Measurements from ENCODE around the gene AIF1L.
"Not testable (repeated sequence)": the region's sequence is repeated elsewhere in the genome, so short reads cannot be mapped to it uniquely, and the experiment has no call there.

Gene AIF1L

DNA sequence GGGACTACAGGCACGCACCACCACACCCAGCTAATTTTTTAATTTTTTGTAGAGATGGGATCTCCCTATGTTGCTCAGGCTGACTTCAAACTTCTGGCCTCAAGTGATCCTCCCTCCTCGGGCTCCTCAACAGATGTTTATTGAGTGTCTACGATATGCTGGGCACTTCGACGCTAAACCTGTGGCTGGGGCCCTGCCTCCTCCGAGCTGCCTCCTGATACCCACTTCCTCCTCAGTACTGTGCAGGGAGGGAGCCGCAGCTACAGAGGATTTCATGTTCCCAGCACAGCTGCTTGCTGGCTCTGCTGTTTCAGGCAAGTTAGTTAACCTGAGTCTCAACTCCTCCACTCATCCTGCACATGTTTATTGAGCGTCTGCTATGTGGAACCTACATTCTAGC lies 9.6 kb downstream of the AIF1L start:
- H3K4me3 ChIP-seq (ENCODE audit: low read length): no peak overlapping the region
- H3K9me3 ChIP-seq (ENCODE audit: control insufficient read depth, low read length): no peaks in the 10 kb centered on the region
- no peaks in the 10 kb centered on the region for H3K36me3 ChIP-seq (ENCODE audit: control insufficient read depth, insufficient read depth, low read length)
- no peaks in the 10 kb centered on the region for H3K4me1 ChIP-seq (ENCODE audit: control insufficient read depth, insufficient read depth, low read length)
- no peaks in the 10 kb centered on the region for H3K27me3 ChIP-seq (ENCODE audit: control insufficient read depth, insufficient read depth, low read length)
- H3K9ac ChIP-seq (ENCODE audit: low read length): no peak overlapping the region

DNA sequence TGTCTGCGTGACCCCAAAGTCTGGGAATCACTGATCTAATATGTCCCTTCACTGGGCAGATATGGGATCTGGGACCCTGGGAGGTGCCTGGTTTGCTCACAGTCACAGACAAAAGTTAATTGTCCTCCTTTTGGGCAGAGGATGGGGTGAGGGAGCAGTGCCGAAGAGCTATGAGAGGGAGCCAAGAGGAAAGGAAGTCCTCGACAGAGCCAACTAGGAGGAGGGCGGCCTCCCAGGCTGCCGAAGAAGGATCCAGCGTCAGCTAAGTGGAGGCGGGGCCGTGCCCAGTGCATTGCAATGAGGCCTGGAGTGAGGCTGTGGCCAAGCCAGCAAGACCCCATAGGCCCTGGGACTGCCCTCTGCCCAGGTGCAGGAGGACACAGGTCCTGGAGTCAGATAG lies 11.4 kb downstream of the AIF1L start:
- Histone ChIP-seq H3K4me1 (ENCODE audit: control insufficient read depth, insufficient read depth, low read length) (no peaks in the 10 kb centered on the region), H3K4me3 (ENCODE audit: low read length) (no peak overlapping the region), H3K9me3 (ENCODE audit: control insufficient read depth, low read length) (no peaks in the 10 kb centered on the region), H3K36me3 (ENCODE audit: control insufficient read depth, insufficient read depth, low read length) (no peaks in the 10 kb centered on the region), H3K27me3 (ENCODE audit: control insufficient read depth, insufficient read depth, low read length) (no peaks in the 10 kb centered on the region), H3K9ac (ENCODE audit: low read length) (no peak overlapping the region)

DNA sequence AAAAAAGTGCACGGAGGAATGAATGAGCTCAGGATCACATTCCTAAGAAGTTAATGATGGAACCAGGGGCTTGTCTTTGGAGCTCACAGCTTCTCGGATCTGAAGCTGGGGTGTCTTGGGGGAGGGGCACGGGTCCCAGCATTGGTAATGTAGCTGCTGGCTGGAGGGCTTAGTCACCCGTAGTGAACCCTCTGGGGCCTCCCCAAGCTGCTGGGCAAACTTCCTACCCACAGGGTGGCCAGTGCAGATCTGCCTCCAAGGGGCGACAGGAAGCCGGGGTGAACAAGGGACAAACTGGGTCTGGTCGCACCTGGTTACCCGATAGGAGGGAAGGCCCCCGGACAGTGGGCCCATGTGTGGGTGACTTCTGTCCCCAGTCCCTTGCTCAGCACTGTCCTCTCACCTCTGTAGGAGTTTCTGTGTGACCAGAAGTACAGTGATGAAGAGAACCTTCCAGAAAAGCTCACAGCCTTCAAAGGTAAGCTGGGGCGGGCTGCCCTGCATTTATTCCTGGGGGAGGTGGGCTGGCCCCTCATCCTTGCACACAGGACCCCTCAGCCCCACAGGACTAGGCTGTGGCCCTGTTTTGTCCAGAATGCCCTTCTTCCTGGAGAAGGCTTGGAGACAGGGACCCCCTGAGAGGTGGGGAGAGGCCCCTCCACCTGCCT lies 15.0 kb downstream of the AIF1L start:
- Histone ChIP-seq H3K9ac (ENCODE audit: low read length) (no peak overlapping the region), H3K36me3 (ENCODE audit: control insufficient read depth, insufficient read depth, low read length) (no peaks in the 10 kb centered on the region), H3K4me1 (ENCODE audit: control insufficient read depth, insufficient read depth, low read length) (no peaks in the 10 kb centered on the region)

GRCh38 chr9:131111854-131112311 lies 15.6 kb downstream of the AIF1L start:
- Histone ChIP-seq H3K9ac (ENCODE audit: low read length) (no peak overlapping the region), H3K27me3 (ENCODE audit: control insufficient read depth, insufficient read depth, low read length) (no peaks in the 10 kb centered on the region), H3K4me1 (ENCODE audit: control insufficient read depth, insufficient read depth, low read length) (no peaks in the 10 kb centered on the region), H3K4me3 (ENCODE audit: low read length) (no peak overlapping the region), H3K9me3 (ENCODE audit: control insufficient read depth, low read length) (no peaks in the 10 kb centered on the region), H3K36me3 (ENCODE audit: control insufficient read depth, insufficient read depth, low read length) (no peaks in the 10 kb centered on the region)

More for the DNA sequence above, 15.0 kb downstream of the AIF1L start:
- Histone ChIP-seq H3K4me3 (ENCODE audit: low read length) (no peak overlapping the region), H3K9me3 (ENCODE audit: control insufficient read depth, low read length) (no peaks in the 10 kb centered on the region), H3K27me3 (ENCODE audit: control insufficient read depth, insufficient read depth, low read length) (no peaks in the 10 kb centered on the region)

- Histone ChIP-seq H3K36me3 (ENCODE audit: control insufficient read depth, insufficient read depth, low read length) (no peaks in the 10 kb centered on the region), H3K4me3 (ENCODE audit: low read length) (no peak overlapping the region), H3K27me3 (ENCODE audit: control insufficient read depth, insufficient read depth, low read length) (no peaks in the 10 kb centered on the region), H3K9me3 (ENCODE audit: control insufficient read depth, low read length) (no peaks in the 10 kb centered on the region), H3K4me1 (ENCODE audit: control insufficient read depth, insufficient read depth, low read length) (no peaks in the 10 kb centered on the region), H3K9ac (ENCODE audit: low read length) (no peak overlapping the region)
Measured at GRCh38 chr9:131112374-131113154, 16.2 kb downstream of the AIF1L start.

- Histone ChIP-seq H3K4me1 (ENCODE audit: control insufficient read depth, insufficient read depth, low read length) (no peaks in the 10 kb centered on the region), H3K36me3 (ENCODE audit: control insufficient read depth, insufficient read depth, low read length) (no peaks in the 10 kb centered on the region), H3K9me3 (ENCODE audit: control insufficient read depth, low read length) (no peaks in the 10 kb centered on the region), H3K9ac (ENCODE audit: low read length) (no peak overlapping the region), H3K27me3 (ENCODE audit: control insufficient read depth, insufficient read depth, low read length) (no peaks in the 10 kb centered on the region), H3K4me3 (ENCODE audit: low read length) (no peak overlapping the region)
Measured at GRCh38 chr9:131113655-131114054, 17.3 kb downstream of the AIF1L start.

- H3K9me3 ChIP-seq (ENCODE audit: control insufficient read depth, low read length): no peaks in the 10 kb centered on the region
- H3K9ac ChIP-seq (ENCODE audit: low read length): no peak overlapping the region
- no peaks in the 10 kb centered on the region for H3K36me3 ChIP-seq (ENCODE audit: control insufficient read depth, insufficient read depth, low read length)
- no peak overlapping the region for H3K4me3 ChIP-seq (ENCODE audit: low read length)
- H3K4me1 ChIP-seq (ENCODE audit: control insufficient read depth, insufficient read depth, low read length): no peaks in the 10 kb centered on the region
- no peaks in the 10 kb centered on the region for H3K27me3 ChIP-seq (ENCODE audit: control insufficient read depth, insufficient read depth, low read length)
Measured at GRCh38 chr9:131114084-131114535, 17.8 kb downstream of the AIF1L start.

GRCh38 chr9:131115360-131115742 lies 19.0 kb downstream of the AIF1L start:
- not testable (repeated sequence) for H3K9me3 ChIP-seq (ENCODE audit: control insufficient read depth, low read length); H3K27me3 ChIP-seq (ENCODE audit: control insufficient read depth, insufficient read depth, low read length); H3K4me1 ChIP-seq (ENCODE audit: control insufficient read depth, insufficient read depth, low read length); H3K4me3 ChIP-seq (ENCODE audit: low read length); H3K9ac ChIP-seq (ENCODE audit: low read length); H3K36me3 ChIP-seq (ENCODE audit: control insufficient read depth, insufficient read depth, low read length)

GRCh38 chr9:131116281-131117120 lies 20.2 kb downstream of the AIF1L start:
- no peaks in the 10 kb centered on the region for H3K36me3 ChIP-seq (ENCODE audit: control insufficient read depth, insufficient read depth, low read length)
- no peak overlapping the region for H3K4me3 ChIP-seq (ENCODE audit: low read length)
- no peaks in the 10 kb centered on the region for H3K9me3 ChIP-seq (ENCODE audit: control insufficient read depth, low read length)
- no peak overlapping the region for H3K9ac ChIP-seq (ENCODE audit: low read length)
- no peaks in the 10 kb centered on the region for H3K4me1 ChIP-seq (ENCODE audit: control insufficient read depth, insufficient read depth, low read length)
- no peaks in the 10 kb centered on the region for H3K27me3 ChIP-seq (ENCODE audit: control insufficient read depth, insufficient read depth, low read length)

DNA sequence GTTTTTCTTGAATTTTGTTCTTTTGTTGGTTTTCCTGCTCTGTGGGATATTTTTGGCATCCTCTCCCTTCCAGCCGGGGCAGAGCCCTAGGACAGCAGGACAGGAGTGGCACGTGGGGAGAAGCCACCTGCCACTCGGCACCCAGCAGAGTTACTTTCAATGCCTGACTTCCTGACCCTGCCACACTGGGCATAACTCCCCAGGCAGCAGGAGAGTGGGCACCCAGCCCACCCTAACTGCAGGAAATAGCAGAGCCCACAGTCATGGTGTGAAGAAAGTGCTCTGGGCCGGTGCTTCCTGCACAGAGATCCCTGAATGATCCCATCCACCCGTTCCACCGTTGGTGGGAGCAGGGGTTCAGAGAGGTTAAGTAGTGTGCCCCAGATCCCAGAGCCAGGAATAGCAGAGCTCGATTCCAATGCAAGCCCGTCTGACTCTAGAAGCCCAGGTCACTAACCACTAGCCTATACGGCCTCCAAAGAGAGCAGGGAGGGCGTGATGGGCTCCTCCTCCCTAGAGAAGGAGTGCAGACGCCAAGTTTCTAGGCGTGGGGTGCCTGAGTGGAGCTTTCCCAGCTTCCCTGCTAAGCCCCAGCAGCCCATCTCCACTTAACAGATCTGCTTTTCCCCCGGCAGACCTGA lies 20.9 kb downstream of the AIF1L start:
- Histone ChIP-seq H3K27me3 (ENCODE audit: control insufficient read depth, insufficient read depth, low read length) (no peaks in the 10 kb centered on the region), H3K36me3 (ENCODE audit: control insufficient read depth, insufficient read depth, low read length) (no peaks in the 10 kb centered on the region), H3K4me1 (ENCODE audit: control insufficient read depth, insufficient read depth, low read length) (no peaks in the 10 kb centered on the region), H3K4me3 (ENCODE audit: low read length) (no peak overlapping the region), H3K9me3 (ENCODE audit: control insufficient read depth, low read length) (no peaks in the 10 kb centered on the region), H3K9ac (ENCODE audit: low read length) (no peak overlapping the region)

GRCh38 chr9:131117762-131118145 lies 21.4 kb downstream of the AIF1L start:
- Histone ChIP-seq H3K9ac (ENCODE audit: low read length) (no peak overlapping the region), H3K4me3 (ENCODE audit: low read length) (no peak overlapping the region), H3K27me3 (ENCODE audit: control insufficient read depth, insufficient read depth, low read length) (no peaks in the 10 kb centered on the region), H3K36me3 (ENCODE audit: control insufficient read depth, insufficient read depth, low read length) (no peaks in the 10 kb centered on the region), H3K4me1 (ENCODE audit: control insufficient read depth, insufficient read depth, low read length) (no peaks in the 10 kb centered on the region), H3K9me3 (ENCODE audit: control insufficient read depth, low read length) (no peaks in the 10 kb centered on the region)
